GM21737 (cell line): ENCODE measurements around the gene GNL2.

Source experiments
- ATAC-seq: cut with Tn5 transposase; IDR thresholded peaks from one replicate; pipeline ENCODE4 v1.9.1; 2021; ENCODE audit warnings: mild to moderate bottlenecking, moderate library complexity; ENCODE audit not compliant: unreplicated experiment

Gene GNL2

DNA sequence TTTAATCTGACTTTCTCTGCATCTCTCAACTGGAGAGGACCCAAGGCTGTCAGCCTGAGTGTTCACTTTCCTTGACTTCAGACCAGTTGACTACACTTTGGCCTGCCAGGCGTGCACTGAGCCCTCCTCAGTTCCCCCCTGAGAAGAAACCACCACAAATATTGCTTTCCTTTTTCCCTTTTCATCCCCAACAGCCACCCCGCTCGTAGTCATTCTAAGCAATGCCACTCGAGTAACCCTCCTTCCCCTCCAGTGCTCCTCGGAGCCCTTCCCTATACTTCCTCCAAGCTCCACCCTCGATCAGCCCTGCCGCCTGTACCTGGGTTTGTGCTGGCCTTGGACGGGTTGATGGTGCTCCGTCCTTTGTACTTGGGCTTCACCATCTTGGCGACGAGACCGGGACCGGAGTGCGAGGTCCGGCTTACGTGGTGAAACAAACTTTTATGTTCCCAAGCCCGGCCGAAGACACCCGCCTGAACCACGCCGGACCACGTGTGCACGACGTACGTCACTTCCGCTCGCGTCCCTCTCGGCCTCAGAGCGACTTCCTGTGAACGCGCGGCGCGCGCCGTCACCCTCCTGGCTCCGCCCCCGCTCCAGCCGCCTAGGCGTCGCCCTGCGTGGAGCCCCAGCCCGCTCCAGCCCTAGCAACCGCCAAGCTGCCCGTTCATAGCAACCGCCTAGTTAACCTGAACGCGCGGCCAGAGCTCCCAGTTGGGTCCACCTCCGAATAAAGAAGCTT lies at the start of gene GNL2:
Gene GNL2, minus strand, starts transcription at position 498 of the 742 bp plus-strand sequence. Its CDS starts 115 bp downstream, at position 383.
- peak; percentile 99 for ATAC-seq

DNA sequence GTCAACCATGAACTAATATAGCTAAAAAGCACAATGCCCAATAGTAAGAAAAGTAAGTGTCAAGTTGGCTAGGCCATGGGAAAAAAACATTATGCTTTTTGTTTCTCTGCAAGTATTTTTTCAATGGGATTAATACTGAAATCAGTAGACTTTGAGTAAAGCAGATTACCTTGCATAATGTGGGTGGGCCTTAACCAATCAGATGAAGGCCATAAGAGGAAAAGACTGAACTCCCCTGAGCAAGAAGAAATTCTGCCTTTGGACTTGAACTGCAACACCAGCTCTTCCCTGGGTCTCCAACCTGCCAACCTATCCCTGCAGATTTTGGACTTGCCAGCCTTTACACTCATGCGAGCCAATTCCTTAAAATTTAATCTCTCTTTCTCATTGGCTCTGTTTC lies 45.3 kb upstream of the GNL2 start:
- ATAC-seq = no peak

DNA sequence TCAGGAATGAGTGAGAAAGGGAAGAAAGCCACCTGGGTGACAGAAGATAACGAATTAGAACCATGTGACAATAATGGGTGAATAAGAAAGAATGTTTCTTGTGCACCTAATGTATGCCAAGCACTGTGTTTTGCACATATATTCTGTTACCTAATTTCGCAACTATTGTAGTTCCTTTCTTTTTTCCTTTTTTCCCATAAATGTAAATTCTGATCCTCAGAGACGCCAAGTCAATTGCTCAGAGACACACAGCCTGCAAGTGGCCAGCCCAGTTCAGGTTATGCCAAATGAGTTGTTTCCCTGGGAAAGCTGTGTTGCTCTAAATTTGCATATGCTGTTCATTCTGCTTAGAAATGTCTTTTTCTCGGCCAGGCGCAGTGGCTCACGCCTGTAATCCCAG lies 40.7 kb upstream of the GNL2 start:
- ATAC-seq = no peak

DNA sequence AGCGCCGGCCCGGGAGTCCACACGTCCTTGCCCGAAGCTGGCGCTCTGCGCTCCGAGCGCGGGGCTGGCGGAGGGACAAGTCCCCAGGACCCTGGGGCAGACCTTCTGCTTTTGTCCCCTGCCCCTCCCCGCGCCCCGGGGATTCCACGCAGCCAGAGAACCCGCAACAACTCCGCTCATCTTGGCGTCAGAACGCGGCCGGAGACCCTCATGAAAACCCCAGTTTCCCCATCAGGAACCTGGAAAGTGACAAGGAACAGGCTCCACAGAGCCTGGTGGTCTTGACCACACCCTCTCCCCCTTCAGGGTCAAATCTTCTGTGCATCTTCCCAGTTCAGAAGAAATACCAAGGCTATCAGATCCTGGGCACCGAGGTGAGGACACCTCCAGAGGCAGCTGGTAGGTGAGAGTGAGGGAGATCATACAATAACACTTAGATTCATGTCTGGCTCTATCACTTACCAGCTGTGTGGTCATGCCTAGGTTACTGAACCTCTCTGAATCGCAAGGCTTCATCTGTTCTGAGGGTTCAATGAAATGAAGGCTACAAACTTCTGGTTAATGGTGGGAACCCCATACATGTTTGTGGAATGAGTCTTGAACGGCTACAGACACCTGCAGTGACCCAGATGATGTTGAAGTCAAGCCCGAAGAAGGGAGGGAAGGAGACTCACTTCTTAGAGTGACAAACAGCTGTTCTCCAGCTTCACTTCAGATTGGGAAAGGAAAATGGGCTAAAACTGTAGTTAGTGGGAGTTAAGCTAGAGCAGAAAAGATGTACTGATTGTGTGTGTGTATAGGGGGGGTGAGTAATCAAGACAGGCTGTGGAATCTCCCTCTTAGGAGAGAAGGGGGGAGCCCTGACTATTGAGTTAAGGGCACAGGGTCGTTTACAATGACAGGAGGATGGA lies 39.5 kb upstream of the GNL2 start:
- ATAC-seq = no peak

DNA sequence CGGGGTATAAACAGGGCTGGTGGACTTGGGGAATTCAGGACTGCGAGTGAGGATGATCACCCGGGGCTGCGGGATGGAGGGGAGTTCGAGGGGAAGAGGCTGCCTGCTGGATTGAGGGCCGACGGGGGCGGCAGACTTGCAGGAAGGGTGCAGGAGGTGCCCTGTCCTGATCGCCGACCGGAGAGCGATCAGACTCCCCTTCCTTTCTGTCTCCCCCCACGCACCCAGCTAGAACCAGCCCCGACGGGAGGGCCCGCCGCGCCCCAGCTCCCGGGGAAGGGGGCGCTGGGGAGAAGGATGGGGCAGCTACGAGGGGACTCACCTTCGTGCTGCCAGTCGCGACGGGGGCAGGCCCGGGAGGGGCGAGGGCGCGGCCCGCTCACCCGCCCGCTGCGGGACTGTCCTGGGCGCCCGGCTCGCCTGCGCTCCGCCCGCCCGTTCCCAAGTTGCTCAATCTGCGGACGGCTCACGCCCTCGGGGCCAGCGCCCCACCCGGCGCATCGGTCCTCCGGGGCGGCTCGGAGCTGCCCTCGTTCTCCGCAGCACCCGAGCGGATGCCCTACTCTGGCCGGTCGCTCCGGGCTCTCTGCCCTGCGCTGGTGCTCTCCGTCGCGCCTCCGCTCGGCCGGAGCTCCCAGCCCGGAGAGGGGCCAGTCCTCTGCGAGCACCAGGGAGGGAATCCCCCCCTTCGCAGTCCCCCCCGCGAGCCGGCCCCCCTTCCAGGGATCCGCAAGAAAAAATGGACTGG lies 38.7 kb upstream of the GNL2 start, which contains the start of gene RSPO1:
Gene RSPO1, minus strand, starts transcription at position 649 of the 748 bp plus-strand sequence. CDS start 5,231 bp downstream, outside the sequence.
- ATAC-seq = no peak

DNA sequence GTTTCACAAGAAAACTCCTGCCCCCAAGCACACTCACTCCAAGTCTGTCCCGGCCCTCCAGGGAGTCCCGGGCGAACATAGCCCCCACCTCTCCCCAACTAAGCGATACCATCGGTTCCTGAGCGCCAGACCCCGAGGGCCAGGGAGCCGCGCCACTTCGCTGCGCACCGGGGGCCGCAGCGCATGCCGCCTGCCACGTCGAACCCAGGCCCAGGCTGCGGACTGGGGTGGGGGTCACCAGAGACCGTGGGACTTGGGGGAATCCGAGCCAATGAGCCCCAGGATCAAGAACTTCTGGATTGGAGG lies 38.2 kb upstream of the GNL2 start:
- ATAC-seq = no peak

DNA sequence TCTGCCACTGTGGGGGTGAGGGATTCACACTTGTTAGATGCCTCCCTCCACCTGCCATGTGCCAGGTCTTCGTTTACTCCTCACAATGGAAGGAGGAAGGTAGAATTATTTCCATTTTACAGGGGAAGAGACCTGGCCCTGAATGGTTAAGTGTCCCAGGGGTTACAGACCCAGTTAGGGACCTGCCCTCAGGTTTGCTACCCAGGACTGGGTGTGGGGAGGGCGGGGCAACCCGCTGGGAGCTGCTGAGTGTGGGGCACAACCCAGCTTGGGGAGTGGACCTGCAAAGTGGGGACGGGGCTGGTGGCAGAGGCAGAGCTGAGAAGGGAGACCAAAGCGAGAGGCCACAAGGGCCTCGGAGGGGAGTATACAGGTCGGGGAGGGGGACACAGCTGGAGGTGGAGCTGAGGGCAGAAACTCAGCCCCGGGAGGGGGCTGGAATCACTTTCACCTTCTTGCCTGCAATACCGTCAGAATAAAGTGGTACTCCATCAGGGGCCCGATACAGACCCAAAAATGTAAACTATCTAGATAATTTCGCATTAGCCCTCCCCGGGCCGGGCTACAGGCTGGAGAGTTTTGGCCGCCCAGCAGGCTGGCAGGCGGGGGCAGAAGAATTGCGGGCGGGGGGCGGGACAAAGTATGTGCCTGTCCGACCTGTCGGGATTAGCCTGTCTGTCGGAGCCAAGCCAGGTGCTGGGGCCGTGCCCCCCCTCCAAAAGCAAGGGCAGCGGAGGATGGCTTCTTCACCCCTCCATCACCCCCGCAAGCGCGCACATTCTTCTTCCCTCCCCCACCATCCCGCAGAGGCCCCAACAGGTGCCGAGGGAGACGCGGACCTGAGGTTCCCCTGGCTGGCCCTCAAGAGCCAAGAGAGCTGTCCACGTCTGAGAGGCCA lies 37.6 kb upstream of the GNL2 start:
- no peak for ATAC-seq

DNA sequence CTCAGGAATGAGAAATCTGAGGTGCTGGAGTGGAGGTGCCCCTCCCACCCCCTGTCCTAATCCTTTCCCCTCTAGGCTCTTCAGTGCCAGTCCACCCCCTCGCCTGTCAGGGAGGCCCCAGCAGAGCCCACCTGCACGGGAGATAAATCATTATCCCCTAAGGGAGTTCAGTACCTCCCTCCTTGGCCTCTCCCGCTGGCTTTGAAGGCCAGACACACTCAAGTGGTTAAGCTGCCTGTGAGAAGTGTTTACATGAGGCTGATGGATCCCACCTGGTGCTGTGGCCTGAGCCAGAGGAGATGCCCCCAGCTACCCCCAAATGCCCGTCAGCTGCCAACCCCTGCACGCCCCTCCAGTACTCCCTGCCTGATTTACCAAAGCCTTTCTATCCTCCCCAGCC lies 35.3 kb upstream of the GNL2 start:
- no peak for ATAC-seq

DNA sequence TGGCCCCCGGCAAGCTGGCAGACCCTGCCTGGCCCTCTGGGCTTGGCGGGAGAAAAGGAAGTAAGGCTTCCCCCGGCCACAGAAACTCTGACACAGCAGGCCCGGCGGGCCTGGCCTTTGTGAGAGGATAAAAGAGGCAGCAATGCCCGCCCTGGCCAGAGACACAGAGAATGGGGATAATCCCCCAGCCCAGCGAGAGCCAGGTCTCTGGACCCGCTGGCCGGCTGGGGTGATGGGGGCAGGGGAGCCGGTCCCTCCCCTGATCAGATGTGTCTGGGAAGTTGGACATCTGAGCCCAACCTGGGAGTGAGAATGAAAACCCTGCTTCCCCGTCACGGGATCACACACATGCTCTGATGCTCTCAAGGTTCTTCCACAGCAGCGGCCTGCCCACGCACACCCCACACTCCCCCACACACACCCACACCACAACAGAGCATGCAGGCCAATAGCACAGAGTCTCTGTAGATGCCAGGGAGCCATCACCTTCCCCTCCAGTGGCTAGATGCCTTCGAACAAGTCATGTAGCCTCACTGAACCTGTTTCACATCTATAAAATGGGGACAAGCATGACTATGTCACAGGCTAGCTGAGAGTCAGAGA lies 34.8 kb upstream of the GNL2 start:
- ATAC-seq = no peak

DNA sequence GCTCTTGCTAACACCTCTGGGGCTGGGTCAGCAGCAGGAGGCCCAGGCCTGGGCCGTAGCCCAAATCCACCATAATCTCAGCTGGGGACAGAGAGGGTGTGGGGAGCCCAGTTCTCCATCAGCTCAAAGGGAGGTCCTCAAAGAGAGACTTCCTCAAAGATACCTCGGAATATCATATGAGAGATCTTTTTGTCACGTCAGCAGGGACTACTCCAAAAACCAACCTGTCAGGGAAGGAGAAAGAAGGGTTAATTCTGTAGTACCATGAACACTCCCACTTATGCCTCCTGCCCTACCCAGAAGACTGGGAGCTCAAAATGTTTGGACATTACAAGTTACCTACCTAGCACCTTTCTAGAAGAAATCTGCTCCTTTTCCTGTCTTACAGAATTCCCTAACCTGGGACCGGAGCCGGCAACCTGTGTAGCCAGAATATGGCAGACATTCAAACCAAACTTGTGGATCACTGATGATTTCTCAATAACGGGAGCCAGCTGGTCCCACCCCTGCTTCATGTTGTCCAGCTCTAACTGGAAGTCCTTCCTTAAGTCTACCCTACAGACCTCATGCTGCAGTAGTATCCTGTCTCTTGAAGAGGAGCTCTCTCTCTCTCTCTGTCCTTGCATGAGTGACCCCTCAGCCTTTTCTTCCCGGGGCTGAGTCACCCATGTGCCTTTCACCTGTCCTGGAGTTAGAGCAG lies 34.1 kb upstream of the GNL2 start:
- ATAC-seq = no peak

DNA sequence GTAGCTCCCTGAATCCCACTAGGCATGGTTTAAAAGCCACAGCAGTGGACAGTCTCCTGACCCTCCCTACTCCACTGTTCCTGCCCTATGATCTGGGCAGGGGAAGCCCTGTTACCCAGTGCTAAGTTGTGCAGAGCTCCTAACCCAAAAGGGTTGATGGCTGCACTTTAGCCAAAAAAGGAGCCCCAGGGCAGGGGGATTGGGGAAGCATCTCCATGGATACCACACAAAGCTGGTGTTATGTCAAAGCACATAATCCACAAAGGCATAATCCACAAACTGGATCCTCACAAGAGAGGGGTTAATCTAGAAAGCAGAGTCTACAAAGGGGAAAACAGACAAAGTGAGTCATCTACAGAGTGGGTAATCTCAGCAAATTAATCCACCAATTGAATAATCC lies 33.3 kb upstream of the GNL2 start:
- no peak for ATAC-seq

DNA sequence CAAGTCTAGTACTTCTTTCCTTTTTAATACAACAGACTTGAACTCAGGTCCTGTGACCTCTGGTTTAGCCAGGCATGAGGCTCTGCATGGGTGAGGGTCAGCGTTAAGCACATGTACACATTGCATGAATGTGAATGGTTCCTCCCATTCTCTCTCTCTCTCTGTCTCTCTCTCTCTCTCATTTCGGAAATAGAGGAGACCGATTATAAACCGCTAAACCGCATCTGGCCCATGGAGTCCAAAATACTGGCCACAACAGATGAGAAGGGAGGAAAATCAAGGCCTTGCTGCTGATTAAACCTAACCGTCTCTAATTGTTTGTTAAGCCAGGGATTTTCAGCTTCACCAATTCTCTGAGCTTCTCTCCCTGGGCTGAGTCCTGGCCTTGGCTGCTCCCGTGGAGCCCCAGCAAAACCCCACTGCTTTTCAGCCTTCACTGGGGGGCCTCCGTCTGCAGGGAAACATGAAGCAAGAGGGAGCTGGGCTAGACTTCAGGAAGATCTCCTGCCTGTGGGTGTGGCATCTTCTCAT lies 32.4 kb upstream of the GNL2 start:
- no peak for ATAC-seq

DNA sequence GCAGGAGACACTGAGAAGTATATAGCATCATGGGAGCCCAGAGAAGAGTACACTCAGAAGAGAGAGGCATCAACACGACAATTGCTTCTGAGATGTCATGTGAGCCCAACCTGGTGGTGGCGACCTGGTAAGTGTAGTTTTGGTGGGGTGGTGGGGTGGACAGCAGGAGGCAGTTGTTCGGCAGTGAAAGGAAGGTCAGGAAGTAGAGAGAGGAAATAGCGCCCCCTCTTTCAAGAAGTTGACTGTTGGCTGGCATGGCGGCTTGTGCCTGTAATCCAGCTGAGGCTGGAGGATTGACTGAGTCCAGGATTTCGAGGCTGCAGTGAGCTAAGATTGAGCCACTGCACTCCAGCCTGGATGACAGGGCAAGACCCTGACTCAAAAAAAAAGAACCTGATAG lies 26.4 kb upstream of the GNL2 start:
- ATAC-seq = no peak

DNA sequence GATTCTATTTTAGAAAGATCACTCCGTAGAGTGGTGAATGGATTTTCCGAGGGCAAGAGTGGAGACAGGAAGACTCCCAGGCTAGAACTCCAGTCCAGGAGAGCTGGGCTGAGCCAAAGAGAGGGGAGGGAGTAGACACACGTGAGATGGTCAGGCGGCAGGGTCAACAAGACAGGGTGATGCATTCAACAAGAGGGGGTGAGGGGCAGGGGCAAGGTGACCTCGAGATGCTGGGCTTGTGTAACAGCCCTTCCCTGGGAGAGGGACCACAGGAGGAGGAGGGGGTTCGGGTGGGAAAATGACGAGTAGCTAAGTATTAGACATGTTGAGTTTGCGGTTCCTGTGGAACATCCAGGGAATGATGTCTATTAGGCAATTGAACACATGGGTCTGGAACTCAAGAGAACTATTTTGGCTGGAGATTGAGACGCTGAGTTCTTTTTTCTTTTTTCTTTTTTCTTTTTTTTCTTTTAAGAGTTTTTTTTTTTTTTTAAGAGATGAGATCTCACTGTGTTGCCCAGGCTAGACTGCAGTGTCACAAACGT lies 25.7 kb upstream of the GNL2 start:
- no peak for ATAC-seq

DNA sequence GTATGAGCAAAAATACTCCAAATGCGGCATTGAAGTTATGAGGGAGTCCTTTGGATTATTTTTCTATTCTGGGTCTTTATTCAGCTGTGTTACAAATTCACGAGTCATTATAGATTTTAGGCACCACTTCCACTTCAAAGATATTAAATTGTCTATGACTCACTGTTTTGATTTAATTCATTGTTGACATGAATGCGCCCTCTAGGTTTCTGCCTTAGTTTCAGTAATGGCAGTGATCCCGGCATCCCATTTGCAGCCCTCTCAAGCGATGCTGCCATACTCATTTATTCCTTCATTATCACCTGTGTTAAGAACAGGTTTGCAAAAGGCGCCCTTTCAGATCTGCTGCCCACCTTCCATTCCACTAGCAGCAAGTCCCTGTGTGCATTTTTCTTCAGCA lies 25.0 kb upstream of the GNL2 start:
- ATAC-seq = no peak

DNA sequence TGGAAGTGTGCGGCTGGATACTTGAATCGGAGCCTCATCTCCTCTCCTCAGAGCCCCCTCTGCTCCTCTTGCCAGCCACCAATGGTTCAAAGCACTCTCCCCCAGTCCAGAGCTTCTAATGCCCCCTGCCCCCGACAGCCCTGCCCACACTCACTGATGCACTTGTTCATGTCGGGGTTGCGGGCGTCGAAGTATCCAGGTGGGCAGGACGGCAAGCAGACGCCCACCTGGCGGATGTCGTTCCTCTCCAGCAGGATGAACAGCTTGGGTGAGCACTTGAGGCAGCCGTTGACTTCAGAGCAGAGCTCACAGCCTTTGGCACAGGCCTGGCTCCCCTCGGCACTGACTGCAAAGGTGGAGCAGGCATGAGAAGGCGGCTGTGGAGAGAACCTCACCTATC lies 20.6 kb upstream of the GNL2 start:
- ATAC-seq = no peak

DNA sequence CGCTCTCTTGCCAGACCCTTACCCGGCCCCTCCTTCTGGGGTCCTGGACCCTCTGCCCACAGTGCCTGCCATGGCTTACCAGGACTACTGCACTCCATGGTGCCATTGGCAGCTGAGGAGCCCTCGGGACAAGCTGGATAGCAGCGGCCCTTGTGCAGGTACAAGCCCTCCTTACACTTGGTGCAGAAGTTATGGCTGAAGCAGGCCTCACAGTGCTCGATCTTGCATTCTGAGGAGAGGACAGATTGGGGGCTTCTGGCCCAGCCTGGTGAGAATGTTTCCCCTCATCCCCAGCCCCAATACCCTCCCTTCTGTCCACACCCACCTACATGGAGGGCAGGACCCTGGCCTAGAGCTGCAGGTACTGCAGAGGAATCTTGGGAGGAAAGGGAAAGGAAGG lies 18.4 kb upstream of the GNL2 start:
- ATAC-seq = no peak

DNA sequence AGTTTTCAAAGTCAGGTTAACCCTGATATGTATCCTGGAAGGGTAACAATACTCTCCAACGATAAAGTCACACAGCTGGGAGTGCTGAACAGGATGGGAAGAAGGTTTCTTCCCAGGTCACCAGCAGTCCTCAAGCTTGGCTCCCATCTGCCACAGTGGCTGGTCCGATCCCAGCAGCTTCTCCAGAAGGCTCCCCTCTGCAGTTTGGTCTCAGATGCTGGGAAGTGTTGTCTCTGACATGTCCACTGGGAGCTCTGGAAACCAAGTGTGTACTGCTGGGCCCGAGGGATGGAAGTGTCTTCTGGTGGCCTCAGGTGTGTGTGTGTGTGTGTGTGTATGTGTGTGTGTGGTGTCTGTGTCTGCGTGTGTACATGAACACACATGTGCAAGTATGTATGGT lies 16.4 kb upstream of the GNL2 start:
- ATAC-seq = no peak

DNA sequence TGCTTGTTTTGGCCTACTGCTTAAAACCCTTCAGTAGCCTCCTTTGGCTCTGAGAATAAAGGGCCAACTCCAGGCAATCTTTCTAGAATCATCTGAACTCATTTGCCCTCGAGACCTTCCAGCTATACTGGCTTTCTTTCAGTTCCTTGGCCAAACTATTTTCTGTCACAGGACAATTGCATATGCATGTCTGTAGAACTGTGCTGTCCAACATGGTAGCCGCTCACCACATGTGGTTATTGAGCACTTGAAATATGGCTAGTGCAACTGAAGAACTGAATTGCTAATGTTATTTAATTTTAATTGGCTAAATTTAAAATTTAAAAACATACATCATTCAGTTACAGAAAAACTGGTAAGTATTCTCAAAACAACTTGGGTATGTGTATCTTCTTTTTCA lies 14.3 kb upstream of the GNL2 start:
- no peak for ATAC-seq
